ENCODE results near the gene MEDAG.

The MEDAG gene

GRCh38 chr13:30873499-30873898 is 32.6 kb upstream of the MEDAG start:
- Histone ChIP-seq H3K9ac (ENCODE audit: low read length) (no peak overlapping the region), H3K4me2 (ENCODE audit: low read length) (no peak overlapping the region), H3K9me3 (ENCODE audit: insufficient read depth, low read length) (no peaks in the 10 kb centered on the region), H3K79me2 (ENCODE audit: low read length) (no peaks in the 10 kb centered on the region), H3K27ac (ENCODE audit: low read length) (no peak overlapping the region), H3K4me1 (ENCODE audit: low read length) (peaks cover 16% of the 10 kb centered on the region), H3K36me3 (replicated peaks; ENCODE audit: low read depth, low read length) (no peaks in the 10 kb centered on the region), H4K20me1 (ENCODE audit: insufficient read depth, low read length) (no peaks in the 10 kb centered on the region), H3K4me3 (ENCODE audit: low read length) (no peak overlapping the region), H3K27me3 (ENCODE audit: low read depth, low read length) (peaks cover 32% of the 10 kb centered on the region), H2AFZ (ENCODE audit: low read depth, low read length) (no peak overlapping the region)
- TF ChIP-seq EZH2phosphoT487 (IDR thresholded peaks at IDR 0.05; ENCODE audit: low read depth) (no peak), CTCF (IDR thresholded peaks at IDR 0.05; ENCODE audit: low read depth, low read length) (no peak)

DNA sequence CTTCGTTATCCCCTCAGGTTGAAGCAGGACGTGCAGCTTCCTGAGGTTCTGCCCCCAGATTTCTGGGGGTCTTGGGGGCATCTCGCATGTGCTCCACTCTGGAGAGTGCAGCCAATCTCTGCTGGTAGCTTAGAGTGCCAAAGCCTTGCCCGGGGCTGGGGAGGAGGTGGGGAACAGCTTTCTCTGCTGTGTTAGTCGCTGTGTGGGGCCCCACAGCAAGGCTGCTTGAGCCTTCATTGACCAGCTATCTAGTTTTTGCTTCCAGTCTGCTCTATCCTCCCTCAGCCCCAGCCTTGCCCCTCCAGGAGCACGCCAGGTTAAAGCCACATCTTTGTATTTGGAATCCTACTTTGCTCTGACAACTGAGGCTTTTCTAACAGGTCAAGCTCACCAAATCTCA is 32.0 kb upstream of the MEDAG start:
- no peak overlapping the region for H2AFZ ChIP-seq (ENCODE audit: low read depth, low read length)
- H3K79me2 ChIP-seq (ENCODE audit: low read length), result no peaks in the 10 kb centered on the region
- H3K4me2 ChIP-seq (ENCODE audit: low read length), result no peak overlapping the region
- H4K20me1 ChIP-seq (ENCODE audit: insufficient read depth, low read length), result no peaks in the 10 kb centered on the region
- no peaks in the 10 kb centered on the region for H3K36me3 ChIP-seq (replicated peaks; ENCODE audit: low read depth, low read length)
- H3K9ac ChIP-seq (ENCODE audit: low read length), result no peak overlapping the region
- H3K27ac ChIP-seq (ENCODE audit: low read length), result no peak overlapping the region
- peaks cover 35% of the 10 kb centered on the region for H3K27me3 ChIP-seq (ENCODE audit: low read depth, low read length)
- no peak for TF ChIP-seq EZH2phosphoT487 (IDR thresholded peaks at IDR 0.05; ENCODE audit: low read depth)
- no peak for TF ChIP-seq CTCF (IDR thresholded peaks at IDR 0.05; ENCODE audit: low read depth, low read length)
- H3K4me1 ChIP-seq (ENCODE audit: low read length), result peaks cover 16% of the 10 kb centered on the region
- no peaks in the 10 kb centered on the region for H3K9me3 ChIP-seq (ENCODE audit: insufficient read depth, low read length)
- no peak overlapping the region for H3K4me3 ChIP-seq (ENCODE audit: low read length)

DNA sequence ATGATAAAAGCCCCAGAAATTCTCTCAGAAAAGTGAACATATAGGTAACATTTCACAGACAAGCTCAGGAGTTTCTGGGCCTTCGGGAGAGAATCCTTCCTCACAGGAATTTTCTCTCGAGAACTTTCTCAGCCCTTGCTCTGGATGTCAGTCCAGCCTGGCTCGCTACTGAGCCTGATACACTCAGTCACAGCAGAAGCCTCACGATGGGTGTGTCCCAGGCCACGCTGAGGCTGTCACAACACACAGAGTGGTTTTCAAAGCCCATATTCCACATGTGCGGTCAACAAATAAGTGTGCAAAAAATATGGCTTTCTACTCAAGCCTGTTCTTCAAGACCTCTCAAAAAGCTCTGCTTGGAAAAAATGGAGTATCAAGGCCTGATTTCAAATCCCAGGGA is 31.5 kb upstream of the MEDAG start:
- Histone ChIP-seq H3K4me2 (ENCODE audit: low read length) (no peak overlapping the region), H3K9me3 (ENCODE audit: insufficient read depth, low read length) (no peaks in the 10 kb centered on the region), H3K36me3 (replicated peaks; ENCODE audit: low read depth, low read length) (no peaks in the 10 kb centered on the region), H4K20me1 (ENCODE audit: insufficient read depth, low read length) (no peaks in the 10 kb centered on the region), H2AFZ (ENCODE audit: low read depth, low read length) (no peak overlapping the region), H3K9ac (ENCODE audit: low read length) (no peak overlapping the region), H3K27me3 (ENCODE audit: low read depth, low read length) (peaks cover 36% of the 10 kb centered on the region), H3K79me2 (ENCODE audit: low read length) (no peaks in the 10 kb centered on the region), H3K4me3 (ENCODE audit: low read length) (no peak overlapping the region), H3K27ac (ENCODE audit: low read length) (no peak overlapping the region), H3K4me1 (ENCODE audit: low read length) (peaks cover 16% of the 10 kb centered on the region)
- no peak for TF ChIP-seq EZH2phosphoT487 (IDR thresholded peaks at IDR 0.05; ENCODE audit: low read depth)

DNA sequence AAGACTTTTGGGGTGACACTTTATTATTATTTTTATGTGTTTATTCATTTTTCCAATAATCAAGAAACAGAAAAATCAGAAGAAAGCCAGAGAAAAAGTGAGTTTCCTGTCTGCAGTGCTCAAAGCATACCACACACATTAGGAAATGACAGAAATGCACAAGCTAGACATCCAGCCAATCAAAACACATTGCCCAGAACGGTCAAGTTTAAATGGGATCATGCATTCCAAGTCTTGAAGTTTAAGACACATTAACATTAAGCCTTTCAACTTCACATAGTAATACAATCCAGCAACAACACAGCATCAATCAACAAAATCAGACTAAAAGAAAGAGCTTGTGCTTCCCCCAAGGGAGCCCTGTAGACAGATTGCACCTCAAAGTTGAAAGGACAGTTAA is 28.7 kb upstream of the MEDAG start:
- H3K4me1 ChIP-seq (ENCODE audit: low read length), result peaks cover 10% of the 10 kb centered on the region
- H3K36me3 ChIP-seq (replicated peaks; ENCODE audit: low read depth, low read length), result no peaks in the 10 kb centered on the region
- H3K27ac ChIP-seq (ENCODE audit: low read length), result no peak overlapping the region
- TF ChIP-seq EZH2phosphoT487 (IDR thresholded peaks at IDR 0.05; ENCODE audit: low read depth), result no peak
- no peak for TF ChIP-seq CTCF (IDR thresholded peaks at IDR 0.05; ENCODE audit: low read depth, low read length)
- H3K9ac ChIP-seq (ENCODE audit: low read length), result no peak overlapping the region
- H3K4me2 ChIP-seq (ENCODE audit: low read length), result no peak overlapping the region
- H3K4me3 ChIP-seq (ENCODE audit: low read length), result no peak overlapping the region
- no peaks in the 10 kb centered on the region for H4K20me1 ChIP-seq (ENCODE audit: insufficient read depth, low read length)
- H3K79me2 ChIP-seq (ENCODE audit: low read length), result no peaks in the 10 kb centered on the region
- H2AFZ ChIP-seq (ENCODE audit: low read depth, low read length), result no peak overlapping the region
- H3K9me3 ChIP-seq (ENCODE audit: insufficient read depth, low read length), result no peaks in the 10 kb centered on the region
- H3K27me3 ChIP-seq (ENCODE audit: low read depth, low read length), result peaks cover 59% of the 10 kb centered on the region
